ENCODE data around the gene PPM1H. TPM values are rescaled to one million over a fixed set of nuclear protein-coding genes. Genes with fewer than 3 reads are reported as not detected.

The PPM1H gene
- total RNA-seq, 1 donor from 2014 or later = 3.9 TPM

DNA sequence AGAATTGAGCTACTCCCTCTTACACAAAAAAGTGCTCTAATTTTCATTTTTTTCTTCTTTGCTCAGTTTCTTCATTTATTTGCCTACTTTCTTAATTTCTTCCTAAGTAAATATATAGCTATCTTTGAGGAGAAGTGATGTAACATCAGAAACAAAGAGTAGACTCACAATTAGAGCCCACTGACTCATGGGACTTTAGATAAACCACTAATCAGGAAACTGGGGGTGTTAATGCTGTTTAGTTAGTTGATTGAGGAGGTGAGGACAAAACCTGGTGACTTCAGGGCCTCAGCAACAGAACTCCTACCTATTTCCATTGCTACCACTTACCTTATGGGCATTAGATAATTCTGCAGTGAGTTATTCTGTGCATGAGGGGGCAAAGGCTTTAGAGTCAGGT, 316.6 kb downstream of the PPM1H start:
- TF ChIP-seq, protein P1, sequence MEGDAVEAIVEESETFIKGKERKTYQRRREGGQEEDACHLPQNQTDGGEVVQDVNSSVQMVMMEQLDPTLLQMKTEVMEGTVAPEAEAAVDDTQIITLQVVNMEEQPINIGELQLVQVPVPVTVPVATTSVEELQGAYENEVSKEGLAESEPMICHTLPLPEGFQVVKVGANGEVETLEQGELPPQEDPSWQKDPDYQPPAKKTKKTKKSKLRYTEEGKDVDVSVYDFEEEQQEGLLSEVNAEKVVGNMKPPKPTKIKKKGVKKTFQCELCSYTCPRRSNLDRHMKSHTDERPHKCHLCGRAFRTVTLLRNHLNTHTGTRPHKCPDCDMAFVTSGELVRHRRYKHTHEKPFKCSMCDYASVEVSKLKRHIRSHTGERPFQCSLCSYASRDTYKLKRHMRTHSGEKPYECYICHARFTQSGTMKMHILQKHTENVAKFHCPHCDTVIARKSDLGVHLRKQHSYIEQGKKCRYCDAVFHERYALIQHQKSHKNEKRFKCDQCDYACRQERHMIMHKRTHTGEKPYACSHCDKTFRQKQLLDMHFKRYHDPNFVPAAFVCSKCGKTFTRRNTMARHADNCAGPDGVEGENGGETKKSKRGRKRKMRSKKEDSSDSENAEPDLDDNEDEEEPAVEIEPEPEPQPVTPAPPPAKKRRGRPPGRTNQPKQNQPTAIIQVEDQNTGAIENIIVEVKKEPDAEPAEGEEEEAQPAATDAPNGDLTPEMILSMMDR (conservative IDR thresholded peaks at IDR 0.05; ENCODE audit: low read depth, low read length) = no peak
- DNase-seq (ENCODE audit: low read depth) = no peak
- no peak overlapping the region for H3K4me3 ChIP-seq (ENCODE audit: low read depth, low read length)

DNA sequence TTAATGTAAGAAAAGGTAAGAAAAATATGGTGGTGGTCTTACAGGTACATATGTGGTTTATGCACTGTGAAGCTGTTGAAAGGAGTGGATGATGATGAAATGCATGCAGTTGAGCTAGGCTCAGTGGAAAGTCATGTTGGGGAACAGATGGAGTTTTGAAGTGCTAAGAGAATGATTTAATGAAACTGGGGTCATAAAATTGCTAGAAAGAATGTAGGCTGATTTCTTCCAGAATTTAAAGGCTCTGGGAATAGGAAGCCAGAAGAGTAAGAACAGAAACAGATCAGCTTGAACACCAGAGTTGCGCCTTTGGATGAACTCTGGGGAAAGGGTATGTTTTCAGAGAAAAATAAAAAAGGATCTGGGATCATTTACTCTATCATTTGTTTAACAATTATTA, 321.9 kb downstream of the PPM1H start:
- TF ChIP-seq, protein P1 (conservative IDR thresholded peaks at IDR 0.05; ENCODE audit: low read depth, low read length) = no peak
- no peak overlapping the region for H3K4me3 ChIP-seq (ENCODE audit: low read depth, low read length)
- no peak for DNase-seq (ENCODE audit: low read depth)

DNA sequence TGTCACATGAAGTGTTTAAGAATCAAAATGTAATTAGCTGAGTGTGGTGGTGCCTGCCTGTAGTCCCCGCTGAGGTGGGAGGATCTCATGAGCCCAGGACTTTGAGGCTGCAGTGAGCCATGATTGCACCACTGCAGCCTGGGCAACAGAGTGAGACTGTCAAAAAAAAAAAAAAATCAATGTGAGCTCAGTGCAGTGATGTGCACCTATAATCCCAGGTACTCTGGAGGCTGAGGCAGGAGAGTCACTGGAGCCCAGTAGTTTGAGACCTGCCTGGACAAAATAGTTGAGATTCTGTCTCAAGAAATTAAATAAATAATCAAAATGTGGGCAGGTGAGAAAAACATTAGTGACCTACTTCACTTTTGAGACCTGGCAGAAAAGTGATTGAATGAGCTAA, 328.3 kb downstream of the PPM1H start:
- DNase-seq (ENCODE audit: low read depth) = no peak
- TF ChIP-seq, protein P1 (conservative IDR thresholded peaks at IDR 0.05; ENCODE audit: low read depth, low read length) = no peak
- no peak overlapping the region for H3K4me3 ChIP-seq (ENCODE audit: low read depth, low read length)

DNA sequence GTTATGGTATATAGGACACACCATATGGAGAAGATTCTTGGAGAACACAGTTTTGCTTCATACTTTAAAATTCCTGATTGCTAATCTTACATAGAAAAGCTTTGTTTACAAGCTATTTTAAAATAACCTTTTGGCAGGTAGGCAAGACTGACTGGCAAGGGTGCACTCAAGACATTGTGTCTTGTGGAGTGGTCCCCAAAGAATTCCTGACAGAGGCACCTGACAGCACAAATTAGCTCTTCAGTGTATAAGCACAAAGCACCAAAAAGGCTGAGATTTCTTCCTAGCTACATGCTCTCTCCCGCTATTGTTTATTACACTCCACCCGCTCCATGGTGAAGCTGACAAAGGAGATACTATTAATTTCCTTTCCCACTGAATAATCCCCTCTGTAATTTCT, 329.0 kb downstream of the PPM1H start:
- TF ChIP-seq, protein P1 (conservative IDR thresholded peaks at IDR 0.05; ENCODE audit: low read depth, low read length) = no peak
- H3K4me3 ChIP-seq (ENCODE audit: low read depth, low read length) = peak overlapping the region; percentile 81
- no peak for DNase-seq (ENCODE audit: low read depth)

DNA sequence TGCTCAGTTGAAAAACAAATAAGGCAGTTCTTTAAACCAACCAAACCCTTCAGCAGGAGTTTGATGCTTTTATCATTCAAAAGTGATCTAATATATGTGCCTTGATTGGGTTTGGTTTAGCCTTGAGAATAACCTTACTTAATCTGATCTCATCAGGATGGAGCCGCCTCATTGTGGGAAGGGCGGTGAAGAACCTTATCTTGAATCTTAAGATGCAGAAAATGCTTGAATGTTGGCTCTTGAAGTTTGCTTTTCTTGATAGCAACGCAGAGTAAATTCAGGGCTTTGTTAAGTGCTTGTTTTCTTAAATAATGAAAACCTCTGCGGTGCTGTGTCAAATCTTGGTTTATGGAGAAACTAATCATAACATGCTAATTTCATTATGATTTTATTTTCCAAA, 330.1 kb downstream of the PPM1H start:
- TF ChIP-seq, protein P1 (conservative IDR thresholded peaks at IDR 0.05; ENCODE audit: low read depth, low read length) = no peak
- H3K4me3 ChIP-seq (ENCODE audit: low read depth, low read length) = peak overlapping the region; percentile 81
- DNase-seq (ENCODE audit: low read depth) = no peak

DNA sequence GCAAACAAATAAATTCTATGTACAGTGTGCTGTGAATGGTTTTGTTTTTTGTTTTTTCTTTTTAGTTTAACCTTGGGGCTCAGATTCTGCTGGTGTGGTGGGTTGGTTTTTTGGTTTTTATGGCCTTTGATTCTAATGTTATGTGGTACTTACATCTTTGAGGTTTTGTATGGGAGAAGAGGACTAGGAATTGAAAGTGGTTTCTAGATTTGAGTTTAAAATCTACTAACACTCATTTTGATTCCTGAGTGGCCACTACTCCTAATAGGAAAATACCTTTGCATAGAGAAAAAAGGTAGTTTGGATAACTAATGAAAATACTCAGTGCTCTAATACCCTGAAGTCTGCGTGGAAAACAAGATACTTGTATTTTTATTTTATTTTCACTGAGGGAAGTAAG, 330.6 kb downstream of the PPM1H start:
- H3K4me3 ChIP-seq (ENCODE audit: low read depth, low read length) = peak overlapping the region; percentile 81
- DNase-seq (ENCODE audit: low read depth) = no peak
- TF ChIP-seq, protein P1 (conservative IDR thresholded peaks at IDR 0.05; ENCODE audit: low read depth, low read length) = no peak

DNA sequence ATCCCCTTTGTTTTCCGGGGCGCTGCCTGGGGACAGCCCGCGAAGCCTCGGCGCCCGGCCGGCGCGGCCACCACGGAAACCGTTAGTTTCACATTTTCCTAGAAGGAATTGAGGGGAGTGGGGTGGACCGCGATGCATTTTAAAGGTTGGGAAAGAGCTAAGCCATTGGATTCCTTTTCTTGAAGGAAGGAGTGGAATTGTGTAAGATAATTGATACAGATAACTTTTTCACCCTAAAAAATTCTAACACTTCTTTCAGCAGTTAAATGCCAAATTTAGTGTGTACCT, 331.2 kb downstream of the PPM1H start:
- TF ChIP-seq, protein P1 (conservative IDR thresholded peaks at IDR 0.05; ENCODE audit: low read depth, low read length) = no peak
- DNase-seq (ENCODE audit: low read depth) = no peak
- peak overlapping the region; percentile 81 for H3K4me3 ChIP-seq (ENCODE audit: low read depth, low read length)
